GM12865 (cell line): ENCODE data around the gene SLC34A1.

Experiments
- DNase-seq: peaks from one replicate; pipeline ENCODE4 v3.0.0; 2010; ENCODE audit warnings: low read depth
- H3K4me3 ChIP-seq: 2 replicates; pipeline ENCODE4 v1.5.1; 2011; ENCODE audit warnings: mild to moderate bottlenecking, low read depth, low read length, control low read depth
- CTCF ChIP-seq: IDR thresholded peaks from 2 replicates; pipeline ENCODE4 v1.5.1; 2011; ENCODE audit warnings: low read length, control low read depth, low read depth, inconsistent platforms; ENCODE audit not compliant: insufficient read depth; ENCODE audit errors: missing control alignments

The SLC34A1 gene

GRCh38 chr5:177440211-177440989 lies 56.2 kb downstream of the SLC34A1 start:
- H3K4me3 ChIP-seq = no peak overlapping the region
- no peak for TF ChIP-seq CTCF
- peak; percentile 10 for DNase-seq

GRCh38 chr5:177440990-177441780 lies 57.0 kb downstream of the SLC34A1 start:
- H3K4me3 ChIP-seq = no peak overlapping the region
- TF ChIP-seq CTCF = no peak
- DNase-seq = no peak

- TF ChIP-seq CTCF = no peak
- DNase-seq = no peak
- no peak overlapping the region for H3K4me3 ChIP-seq
Observed at GRCh38 chr5:177442066-177442826, 58.0 kb downstream of the SLC34A1 start.

- no peak for DNase-seq
- TF ChIP-seq CTCF = no peak
- no peak overlapping the region for H3K4me3 ChIP-seq
Observed at GRCh38 chr5:177443144-177443983, 59.1 kb downstream of the SLC34A1 start.

- no peak overlapping the region for H3K4me3 ChIP-seq
- DNase-seq = peak; percentile 54
- no peak for TF ChIP-seq CTCF
Observed at GRCh38 chr5:177444106-177445051, 60.1 kb downstream of the SLC34A1 start.
